SK-N-SH (cell line): ENCODE data around the gene PCBD2. TPM values are rescaled to one million over a fixed set of nuclear protein-coding genes. Genes with fewer than 3 reads are reported as not detected.

Source experiments
- CTCF ChIA-PET: fragments of 300-600, 350-600 bp; formaldehyde crosslinking; extraction: SDS; loops from one replicate; lab custom pipeline; 2021; lab: Yijun Ruan, JAX
- POLR2A ChIA-PET: fragments of 350-600 bp; sonication (Branson Sonifier 250); formaldehyde crosslinking; extraction: SDS; loops from one replicate; lab custom pipeline; 2020; ENCODE audit warnings: antibody characterized with exemption, inconsistent platforms; lab: Yijun Ruan, JAX
- DNase-seq: peaks from one replicate; pipeline ENCODE4 v3.0.0; 2012
- H2AFZ ChIP-seq: fragments of 200-600 bp; sonication (generic); 2 replicates; pipeline ENCODE4 v1.8.1; 2016; ENCODE audit warnings: antibody characterized with exemption, mild to moderate bottlenecking, low read depth
- H3F3A ChIP-seq: fragments of 200-600 bp; sonication (generic); replicated peaks from 2 replicates; pipeline ENCODE3; 2016; ENCODE audit warnings: antibody characterized with exemption, mild to moderate bottlenecking; ENCODE audit not compliant: insufficient read depth
- H3K27ac ChIP-seq, 2 experiments: fragments of 200-500 bp in 1 of 2; fragments of 200-600 bp in 1 of 2; sonication (Bioruptor generic) in 1 of 2; sonication (generic), shearing (Covaris generic) in 1 of 2; 2 replicates each; pipeline versions ENCODE4 v1.5.1 to v1.6.1; 2014 to 2016; ENCODE audit warnings: low read depth in 2 of 2, inconsistent platforms in 1 of 2, low read length in 1 of 2, mild to moderate bottlenecking in 1 of 2, mixed read lengths in 1 of 2
- H3K27me3 ChIP-seq: fragments of 200-600 bp; sonication (generic), shearing (Covaris generic); 2 replicates; pipeline ENCODE4 v1.6.1; 2016; ENCODE audit warnings: mixed run types; ENCODE audit not compliant: insufficient read depth
- H3K36me3 ChIP-seq, 2 experiments: fragments of 200-500 bp in 1 of 2; fragments of 200-600 bp in 1 of 2; sonication (Bioruptor generic) in 1 of 2; sonication (generic) in 1 of 2; replicated peaks in 1 of 2; 2 replicates each; pipeline versions ENCODE3 to v1.5.1; 2014 to 2016; ENCODE audit warnings: low read length in 1 of 2, mild to moderate bottlenecking in 1 of 2; ENCODE audit not compliant: insufficient read depth in 2 of 2, control insufficient read depth in 1 of 2
- H3K4me1 ChIP-seq, 2 experiments: fragments of 200-500 bp in 1 of 2; fragments of 200-600 bp in 1 of 2; sonication (Bioruptor generic) in 1 of 2; sonication (generic), shearing (Covaris generic) in 1 of 2; 2 replicates each; pipeline versions ENCODE4 v1.5.1 to v1.6.1; 2014 to 2016; ENCODE audit warnings: low read depth in 1 of 2, low read length in 1 of 2, mixed run types in 1 of 2; ENCODE audit not compliant: insufficient read depth in 2 of 2, control insufficient read depth in 1 of 2
- H3K4me2 ChIP-seq: fragments of 200-600 bp; sonication (generic), shearing (Covaris generic); 2 replicates; pipeline ENCODE4 v1.6.1; 2017; ENCODE audit warnings: mixed run types
- H3K4me3 ChIP-seq, 2 experiments: fragments of 200-500 bp in 1 of 2; fragments of 200-600 bp in 1 of 2; sonication (Bioruptor generic) in 1 of 2; sonication (generic), shearing (Covaris generic) in 1 of 2; 2 replicates each; pipeline versions ENCODE4 v1.5.1 to v1.8.1; 2014 to 2016; ENCODE audit warnings: low read depth in 2 of 2, inconsistent platforms in 1 of 2, low read length in 1 of 2, mild to moderate bottlenecking in 1 of 2, mixed read lengths in 1 of 2, moderate library complexity in 1 of 2
- H3K79me2 ChIP-seq: fragments of 200-600 bp; sonication (generic); 2 replicates; pipeline ENCODE4 v1.8.1; 2017; ENCODE audit warnings: mild to moderate bottlenecking; ENCODE audit not compliant: insufficient read depth
- H3K9ac ChIP-seq: fragments of 200-600 bp; sonication (generic); 2 replicates; pipeline ENCODE4 v1.6.1; 2017; ENCODE audit warnings: mixed run types
- H3K9me2 ChIP-seq: fragments of 200-600 bp; sonication (generic); 2 replicates; pipeline ENCODE4 v1.6.1; 2017; ENCODE audit warnings: mixed run types
- H3K9me3 ChIP-seq: fragments of 200-600 bp; sonication (generic); 2 replicates; pipeline ENCODE4 v1.6.1; 2017; ENCODE audit warnings: mixed run types, mild to moderate bottlenecking, moderate library complexity
- H4K20me1 ChIP-seq: fragments of 200-600 bp; sonication (generic); 2 replicates; pipeline ENCODE4 v1.6.1; 2017; ENCODE audit warnings: mild to moderate bottlenecking, mixed run types; ENCODE audit not compliant: insufficient read depth
- CHD2 ChIP-seq: fragments of 150-350 bp; IDR thresholded peaks from 2 replicates; pipeline ENCODE4 v1.6.1; 2018; ENCODE audit warnings: low read length; ENCODE audit not compliant: partially characterized antibody
- ELF1 ChIP-seq: IDR thresholded peaks from 2 replicates; pipeline ENCODE4 v1.4.0; 2012
- EP300 ChIP-seq, 2 experiments: IDR thresholded peaks; 2 replicates each; pipeline versions ENCODE4 v1.4.0 to v1.6.1; 2012; ENCODE audit warnings: borderline replicate concordance in 1 of 2, low read depth in 1 of 2, low read length in 1 of 2
- EZH2phosphoT487 ChIP-seq: fragments of 200-600 bp; sonication (generic); IDR thresholded peaks from 2 replicates; pipeline ENCODE4 v1.6.1; 2017; ENCODE audit warnings: low read depth, mixed run types, mild to moderate bottlenecking, antibody characterized with exemption, moderate library complexity, borderline replicate concordance
- FOXJ3 ChIP-seq: sonication (generic); formaldehyde crosslinking; IDR thresholded peaks from 2 replicates; pipeline ENCODE4 v1.5.1; 2020; ENCODE audit warnings: mild to moderate bottlenecking, missing genetic modification reagents
- GABPA ChIP-seq: IDR thresholded peaks from 2 replicates; pipeline ENCODE4 v1.4.0; 2012; ENCODE audit warnings: low read depth, mild to moderate bottlenecking
- GATA2 ChIP-seq: sonication (generic); formaldehyde crosslinking; IDR thresholded peaks from 2 replicates; pipeline ENCODE4 v1.5.0; 2020; ENCODE audit warnings: mild to moderate bottlenecking, missing genetic modification reagents
- JUND ChIP-seq: IDR thresholded peaks from 2 replicates; pipeline ENCODE4 v1.4.0; 2012
- MEF2A ChIP-seq: IDR thresholded peaks from 2 replicates; pipeline ENCODE4 v1.4.0; 2012; ENCODE audit warnings: low read depth, borderline replicate concordance
- MXI1 ChIP-seq: IDR thresholded peaks from 2 replicates; pipeline ENCODE4 v1.6.1; 2012; ENCODE audit warnings: mild to moderate bottlenecking, low read depth, low read length, improper control_type of control experiment
- NFIC ChIP-seq: IDR thresholded peaks from 2 replicates; pipeline ENCODE4 v1.4.0; 2012; ENCODE audit warnings: borderline replicate concordance
- NRF1 ChIP-seq: IDR thresholded peaks from 2 replicates; pipeline ENCODE4 v1.6.1; 2012; ENCODE audit warnings: low read depth, mild to moderate bottlenecking, low read length
- RAD21 ChIP-seq: IDR thresholded peaks from 2 replicates; pipeline ENCODE4 v1.6.1; 2012; ENCODE audit warnings: mild to moderate bottlenecking, low read length
- RFX5 ChIP-seq: IDR thresholded peaks from 2 replicates; pipeline ENCODE4 v1.6.1; 2012; ENCODE audit warnings: mild to moderate bottlenecking, improper control_type of control experiment, low read length
- RXRA ChIP-seq: IDR thresholded peaks from 2 replicates; pipeline ENCODE4 v1.4.0; 2012; ENCODE audit warnings: low read depth, mild to moderate bottlenecking, borderline replicate concordance
- SIN3A ChIP-seq: IDR thresholded peaks from 2 replicates; pipeline ENCODE4 v1.6.1; 2012; ENCODE audit warnings: low read depth, mild to moderate bottlenecking, low read length, moderate library complexity, borderline replicate concordance
- SMC3 ChIP-seq: IDR thresholded peaks from 2 replicates; pipeline ENCODE4 v1.6.1; 2012; ENCODE audit warnings: low read depth, low read length, improper control_type of control experiment
- TAF1 ChIP-seq: IDR thresholded peaks from 2 replicates; pipeline ENCODE4 v1.6.1; 2012; ENCODE audit warnings: low read depth, mild to moderate bottlenecking, low read length, moderate library complexity, borderline replicate concordance
- TCF12 ChIP-seq: IDR thresholded peaks from 2 replicates; pipeline ENCODE4 v1.4.0; 2012
- TEAD4 ChIP-seq: IDR thresholded peaks from 2 replicates; pipeline ENCODE4 v1.4.0; 2012; ENCODE audit warnings: mild to moderate bottlenecking, borderline replicate concordance; ENCODE audit not compliant: insufficient read depth
- YY1 ChIP-seq: IDR thresholded peaks from 2 replicates; pipeline ENCODE4 v1.4.0; 2012; ENCODE audit warnings: low read depth, mild to moderate bottlenecking
- WGBS: methylation state at CpG from one replicate; pipeline ENCODE4 v1.1.6; 2017; ENCODE audit warnings: low lambda C conversion rate; 5-methylcytosine and 5-hydroxymethylcytosine counted together
- polyA plus RNA-seq, 3 experiments: library from polyadenylated mRNA; depleted of rRNA; stranded (reverse); fragments of >200 nt; gene quantifications; 2 replicates each; pipeline ENCODE4 v1.2.3, GENCODE V29; 2012
- TF ChIP-seq, protein P1 (sequence below): IDR thresholded peaks from 2 replicates; pipeline ENCODE4 v1.4.0; 2012; ENCODE audit warnings: low read depth, borderline replicate concordance
- TF ChIP-seq, protein P2 (sequence below): IDR thresholded peaks from 2 replicates; pipeline ENCODE4 v1.4.0; 2012; ENCODE audit warnings: low read depth
- TF ChIP-seq, protein P3 (sequence below): fragments of 150-350 bp; IDR thresholded peaks from 2 replicates; pipeline ENCODE4 v1.6.1; 2017; ENCODE audit warnings: antibody characterized with exemption, low read length, low read depth, borderline replicate concordance

The PCBD2 gene
- polyA plus RNA-seq, 1 of the 3 experiments (the other 2 are of a cell fraction): 5.1 TPM

DNA sequence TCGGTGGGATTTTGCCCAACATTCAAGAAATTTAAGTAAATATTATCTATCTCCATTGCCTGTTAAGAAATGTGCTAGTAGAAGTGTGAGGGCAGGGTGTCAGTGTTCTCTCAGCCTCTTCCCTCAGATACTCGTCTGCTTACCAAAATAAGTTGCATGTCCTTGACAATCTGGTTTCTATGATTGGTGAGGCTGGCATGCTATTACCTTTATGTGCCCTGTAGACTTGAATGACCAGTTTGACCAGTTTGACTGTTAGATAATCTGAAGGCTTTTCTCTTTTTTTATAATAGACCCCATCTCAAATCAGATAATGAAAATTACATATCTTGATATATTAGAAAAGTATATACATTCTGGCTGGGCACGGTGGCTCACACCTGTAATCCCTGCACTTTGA is 63.1 kb downstream of the PCBD2 start (continued):
- TF ChIP-seq RAD21: no peak
- no peak for TF ChIP-seq SIN3A

DNA sequence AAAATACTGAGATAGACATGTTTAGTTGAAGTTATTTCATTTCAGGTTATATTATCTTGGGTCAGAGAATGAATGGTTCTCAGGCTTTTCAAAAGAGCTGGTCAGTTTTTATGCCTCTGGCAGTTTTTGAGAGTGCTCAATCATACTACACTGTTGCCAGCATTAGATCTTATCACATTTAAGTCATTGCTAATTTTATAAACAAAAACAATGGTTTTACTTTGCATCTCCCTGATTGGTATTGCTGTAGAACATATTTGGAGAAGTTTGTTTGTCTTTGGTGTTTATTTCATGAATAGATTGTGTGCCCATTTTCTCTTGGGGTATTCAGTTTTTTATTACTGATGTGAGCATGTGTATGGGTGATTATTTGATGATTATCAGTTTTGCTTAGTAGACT is 64.2 kb downstream of the PCBD2 start:
- Histone ChIP-seq H3K36me3 (peaks cover 0 to 2% of the 10 kb centered on the region in 2 experiments), H3F3A (no peaks in the 10 kb centered on the region), H3K27ac (no peak overlapping the region; a peak in 1 of 4 replicates), H3K4me2 (no peak overlapping the region), H3K9me2 (no peaks in the 10 kb centered on the region), H3K27me3 (no peaks in the 10 kb centered on the region), H3K9ac (no peak overlapping the region), H3K79me2 (no peaks in the 10 kb centered on the region), H4K20me1 (no peaks in the 10 kb centered on the region), H3K4me1 (no peaks in the 10 kb centered on the region; a peak in 1 of 4 replicates), H3K9me3 (no peaks in the 10 kb centered on the region), H3K4me3 (no peak overlapping the region), H2AFZ (no peak overlapping the region)
- ChIA-PET CTCF (interaction anchor here (1.2 kb wide), 1 partner anchor 10 kb away, joined by 4 read pairs; no protein-coding TSS in a partner anchor), POLR2A (interaction anchor here (0.5 kb wide), 1 partner anchor 931 kb away, joined by 3 read pairs; no protein-coding TSS in a partner anchor)
- peak; percentile 29 for DNase-seq
- TF ChIP-seq NFIC: no peak
- peak; percentile 71 for TF ChIP-seq GATA2 (CRISPR knock-in tag)
- TF ChIP-seq NRF1: no peak

DNA sequence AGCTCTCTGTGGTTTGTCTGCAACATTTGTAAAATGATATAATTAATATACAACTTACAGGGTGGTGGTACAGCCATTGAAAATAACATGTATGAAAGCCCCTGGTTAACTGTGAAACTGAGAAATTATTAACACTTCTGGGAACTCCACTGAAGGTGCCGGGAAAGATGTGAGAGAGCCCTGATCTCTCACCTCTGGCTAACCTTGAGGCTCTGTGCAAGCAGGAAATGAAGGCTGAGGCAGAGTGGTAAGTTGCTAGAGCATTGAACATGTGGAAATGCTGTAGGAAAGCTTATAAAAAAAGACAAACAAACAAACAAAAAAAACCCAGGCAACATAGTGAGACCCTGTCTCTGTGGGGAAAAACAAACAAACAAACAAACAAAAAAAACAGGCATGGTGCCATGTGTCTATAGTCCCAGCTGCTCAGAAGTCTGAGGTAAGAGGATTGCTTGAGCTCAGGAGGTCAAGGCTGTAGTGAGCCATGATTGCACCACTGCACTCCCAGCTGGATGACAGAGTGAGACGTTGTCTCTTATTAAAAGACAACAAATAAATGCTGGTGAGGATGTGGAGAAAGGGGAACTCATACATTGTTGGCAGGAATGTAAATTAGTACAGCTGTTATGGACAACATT is 70.3 kb downstream of the PCBD2 start:
- no peak for DNase-seq
- POLR2A ChIA-PET: no interaction called here
- CTCF ChIA-PET: no interaction called here
- H3K27me3 ChIP-seq: no peaks in the 10 kb centered on the region
- no peaks in the 10 kb centered on the region for H3K9me3 ChIP-seq
- no peaks in the 10 kb centered on the region for H3K79me2 ChIP-seq
- H3K36me3 ChIP-seq: peaks cover 0 to 3% of the 10 kb centered on the region in 2 experiments
- H2AFZ ChIP-seq: no peak overlapping the region
- H3K9ac ChIP-seq: no peak overlapping the region
- no peaks in the 10 kb centered on the region for H3K9me2 ChIP-seq
- no peak overlapping the region for H3K4me3 ChIP-seq
- no peak overlapping the region for H3K27ac ChIP-seq
- H3K4me2 ChIP-seq: no peak overlapping the region
- TF ChIP-seq, protein P1, sequence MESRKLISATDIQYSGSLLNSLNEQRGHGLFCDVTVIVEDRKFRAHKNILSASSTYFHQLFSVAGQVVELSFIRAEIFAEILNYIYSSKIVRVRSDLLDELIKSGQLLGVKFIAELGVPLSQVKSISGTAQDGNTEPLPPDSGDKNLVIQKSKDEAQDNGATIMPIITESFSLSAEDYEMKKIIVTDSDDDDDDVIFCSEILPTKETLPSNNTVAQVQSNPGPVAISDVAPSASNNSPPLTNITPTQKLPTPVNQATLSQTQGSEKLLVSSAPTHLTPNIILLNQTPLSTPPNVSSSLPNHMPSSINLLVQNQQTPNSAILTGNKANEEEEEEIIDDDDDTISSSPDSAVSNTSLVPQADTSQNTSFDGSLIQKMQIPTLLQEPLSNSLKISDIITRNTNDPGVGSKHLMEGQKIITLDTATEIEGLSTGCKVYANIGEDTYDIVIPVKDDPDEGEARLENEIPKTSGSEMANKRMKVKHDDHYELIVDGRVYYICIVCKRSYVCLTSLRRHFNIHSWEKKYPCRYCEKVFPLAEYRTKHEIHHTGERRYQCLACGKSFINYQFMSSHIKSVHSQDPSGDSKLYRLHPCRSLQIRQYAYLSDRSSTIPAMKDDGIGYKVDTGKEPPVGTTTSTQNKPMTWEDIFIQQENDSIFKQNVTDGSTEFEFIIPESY: no peak
- TF ChIP-seq ELF1: no peak
- no peak for TF ChIP-seq TCF12
- no peak for TF ChIP-seq CHD2
- TF ChIP-seq SMC3: no peak
- no peak for TF ChIP-seq GABPA
- TF ChIP-seq TAF1: no peak
- TF ChIP-seq RXRA: no peak
- TF ChIP-seq TEAD4: no peak
- TF ChIP-seq, protein P2, sequence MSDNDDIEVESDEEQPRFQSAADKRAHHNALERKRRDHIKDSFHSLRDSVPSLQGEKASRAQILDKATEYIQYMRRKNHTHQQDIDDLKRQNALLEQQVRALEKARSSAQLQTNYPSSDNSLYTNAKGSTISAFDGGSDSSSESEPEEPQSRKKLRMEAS: no peak
- no peak for TF ChIP-seq EP300 (IDR thresholded peaks at IDR 0.05; ENCODE audit: borderline replicate concordance in 1 of 2, low read depth in 1 of 2, low read length in 1 of 2)
- TF ChIP-seq RAD21: no peak
- TF ChIP-seq MEF2A: no peak
- no peak for TF ChIP-seq JUND
- TF ChIP-seq MXI1: no peak
- no peak for TF ChIP-seq EZH2phosphoT487
- TF ChIP-seq, protein P3, sequence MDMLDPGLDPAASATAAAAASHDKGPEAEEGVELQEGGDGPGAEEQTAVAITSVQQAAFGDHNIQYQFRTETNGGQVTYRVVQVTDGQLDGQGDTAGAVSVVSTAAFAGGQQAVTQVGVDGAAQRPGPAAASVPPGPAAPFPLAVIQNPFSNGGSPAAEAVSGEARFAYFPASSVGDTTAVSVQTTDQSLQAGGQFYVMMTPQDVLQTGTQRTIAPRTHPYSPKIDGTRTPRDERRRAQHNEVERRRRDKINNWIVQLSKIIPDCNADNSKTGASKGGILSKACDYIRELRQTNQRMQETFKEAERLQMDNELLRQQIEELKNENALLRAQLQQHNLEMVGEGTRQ: no peak
- TF ChIP-seq FOXJ3 (CRISPR knock-in tag): no peak
- TF ChIP-seq YY1: no peak
- no peak for TF ChIP-seq RFX5
- H3F3A ChIP-seq: no peaks in the 10 kb centered on the region
- WGBS: 85% methylated on average over 2 of the region's 2 CpGs
- H3K4me1 ChIP-seq: no peaks in the 10 kb centered on the region
- H4K20me1 ChIP-seq: no peaks in the 10 kb centered on the region
